ENCODE data around the gene TTC21A.

The TTC21A gene

GRCh38 chr3:39157359-39157758 is 49.9 kb downstream of the TTC21A start:
- ATAC-seq, result no peak
- TF ChIP-seq SNAI2 (CRISPR knock-in tag; IDR thresholded peaks at IDR 0.05) (no peak), TCF4 (CRISPR knock-in tag; IDR thresholded peaks at IDR 0.05; ENCODE audit: borderline replicate concordance) (no peak), ISL1 (CRISPR knock-in tag; IDR thresholded peaks at IDR 0.05) (no peak), ZFP3 (CRISPR knock-in tag; IDR thresholded peaks at IDR 0.05) (no peak), TSHZ2 (CRISPR knock-in tag; IDR thresholded peaks at IDR 0.05) (no peak), CREB5 (CRISPR knock-in tag; IDR thresholded peaks at IDR 0.05; ENCODE audit: low read depth) (no peak), GLIS3 (CRISPR knock-in tag; IDR thresholded peaks at IDR 0.05) (no peak), ZNF565 (CRISPR knock-in tag; conservative IDR thresholded peaks at IDR 0.05; ENCODE audit: low read depth) (no peak), ZC3H10 (CRISPR knock-in tag; IDR thresholded peaks at IDR 0.05) (no peak), ESRRG (CRISPR knock-in tag; IDR thresholded peaks at IDR 0.05) (no peak), POU6F1 (CRISPR knock-in tag; IDR thresholded peaks at IDR 0.05; ENCODE audit: borderline replicate concordance, low read depth) (no peak), RARB (CRISPR knock-in tag; IDR thresholded peaks at IDR 0.05) (no peak), PPARA (CRISPR knock-in tag; IDR thresholded peaks at IDR 0.05; ENCODE audit: borderline replicate concordance) (no peak), ZFP30 (CRISPR knock-in tag; IDR thresholded peaks at IDR 0.05) (no peak), BACH2 (CRISPR knock-in tag; IDR thresholded peaks at IDR 0.05; ENCODE audit: borderline replicate concordance) (no peak)

GRCh38 chr3:39158148-39158715 is 50.8 kb downstream of the TTC21A start:
- TF ChIP-seq TSHZ2 (CRISPR knock-in tag; IDR thresholded peaks at IDR 0.05) (no peak), BACH2 (CRISPR knock-in tag; IDR thresholded peaks at IDR 0.05; ENCODE audit: borderline replicate concordance) (no peak), PPARA (CRISPR knock-in tag; IDR thresholded peaks at IDR 0.05; ENCODE audit: borderline replicate concordance) (no peak), CREB5 (CRISPR knock-in tag; IDR thresholded peaks at IDR 0.05; ENCODE audit: low read depth) (no peak), ZFP30 (CRISPR knock-in tag; IDR thresholded peaks at IDR 0.05) (no peak), CSDC2 (CRISPR knock-in tag; IDR thresholded peaks at IDR 0.05) (no peak), TOX (CRISPR knock-in tag; IDR thresholded peaks at IDR 0.05; ENCODE audit: borderline replicate concordance) (no peak), SNAI2 (CRISPR knock-in tag; IDR thresholded peaks at IDR 0.05) (no peak), ARNTL (CRISPR knock-in tag; IDR thresholded peaks at IDR 0.05; ENCODE audit: borderline replicate concordance, low read depth) (no peak), ZNF70 (CRISPR knock-in tag; IDR thresholded peaks at IDR 0.05) (no peak), ZNF8 (CRISPR knock-in tag; IDR thresholded peaks at IDR 0.05) (no peak), CSRNP3 (CRISPR knock-in tag; IDR thresholded peaks at IDR 0.05) (no peak), ZFP3 (CRISPR knock-in tag; IDR thresholded peaks at IDR 0.05) (no peak), OSR1 (CRISPR knock-in tag; IDR thresholded peaks at IDR 0.05) (no peak), ZNF565 (CRISPR knock-in tag; conservative IDR thresholded peaks at IDR 0.05; ENCODE audit: low read depth) (no peak)

More at GRCh38 chr3:39158148-39158715, 50.8 kb downstream of the TTC21A start:
- no peak for ATAC-seq

Measured in SK-N-SH treated with all-trans-retinoic acid at 6 μM for 48 hours (cell line).